T-helper 17 cell (primary cell): ENCODE results near the gene FGFR2. TPM values are rescaled to one million over a fixed set of nuclear protein-coding genes. Genes with fewer than 3 reads are reported as not detected.
A peak's percentile ranks its signal among the peaks of the same experiment; 100 is the strongest.

Experiments used
- ATAC-seq: fragments of 150-1000 bp; cut with Tn5 transposase; 2 replicates; pipeline ENCODE4 v1.10.0; 2021; ENCODE audit warnings: mild to moderate bottlenecking, moderate library complexity
- DNase-seq, 3 donors: peaks; one replicate each; pipeline versions ENCODE4 v3.0.0 to v3.0.0-alpha.2; 2020 to 2021
- H3K9me3 ChIP-seq: one replicate; pipeline ENCODE4 v1.7.0; 2013; ENCODE audit warnings: low read length, mild to moderate bottlenecking; ENCODE audit not compliant: control insufficient read depth, poor library complexity, severe bottlenecking
- H3K27ac Mint-ChIP-seq: one replicate; pipeline ENCODE4 v1.8.0; 2022; ENCODE audit warnings: mild to moderate bottlenecking, moderate library complexity, mixed read lengths
- H3K27me3 Mint-ChIP-seq: one replicate; pipeline ENCODE4 v1.8.0; 2022; ENCODE audit warnings: mixed read lengths
- H3K36me3 Mint-ChIP-seq: one replicate; pipeline ENCODE4 v1.8.0; 2022; ENCODE audit warnings: low read depth, mixed read lengths
- H3K4me1 Mint-ChIP-seq: one replicate; pipeline ENCODE4 v1.8.0; 2022; ENCODE audit warnings: mild to moderate bottlenecking, mixed read lengths
- H3K4me3 Mint-ChIP-seq: one replicate; pipeline ENCODE4 v1.8.0; 2022; ENCODE audit warnings: mild to moderate bottlenecking, moderate library complexity, mixed read lengths
- total RNA-seq, 4 donors: library from RNA in 2 of 4; stranded (reverse) in 2 of 4; gene quantifications; one replicate each; pipeline ENCODE4 v1.2.3 and lab custom pipeline; 2022 to 2026

Gene FGFR2
- total RNA-seq = under 1 TPM; 0.31 to 0.82 TPM
- total RNA-seq (lab: John Stamatoyannopoulos, UW) = 0.23 to 0.58 reads per million in 2 donors

DNA sequence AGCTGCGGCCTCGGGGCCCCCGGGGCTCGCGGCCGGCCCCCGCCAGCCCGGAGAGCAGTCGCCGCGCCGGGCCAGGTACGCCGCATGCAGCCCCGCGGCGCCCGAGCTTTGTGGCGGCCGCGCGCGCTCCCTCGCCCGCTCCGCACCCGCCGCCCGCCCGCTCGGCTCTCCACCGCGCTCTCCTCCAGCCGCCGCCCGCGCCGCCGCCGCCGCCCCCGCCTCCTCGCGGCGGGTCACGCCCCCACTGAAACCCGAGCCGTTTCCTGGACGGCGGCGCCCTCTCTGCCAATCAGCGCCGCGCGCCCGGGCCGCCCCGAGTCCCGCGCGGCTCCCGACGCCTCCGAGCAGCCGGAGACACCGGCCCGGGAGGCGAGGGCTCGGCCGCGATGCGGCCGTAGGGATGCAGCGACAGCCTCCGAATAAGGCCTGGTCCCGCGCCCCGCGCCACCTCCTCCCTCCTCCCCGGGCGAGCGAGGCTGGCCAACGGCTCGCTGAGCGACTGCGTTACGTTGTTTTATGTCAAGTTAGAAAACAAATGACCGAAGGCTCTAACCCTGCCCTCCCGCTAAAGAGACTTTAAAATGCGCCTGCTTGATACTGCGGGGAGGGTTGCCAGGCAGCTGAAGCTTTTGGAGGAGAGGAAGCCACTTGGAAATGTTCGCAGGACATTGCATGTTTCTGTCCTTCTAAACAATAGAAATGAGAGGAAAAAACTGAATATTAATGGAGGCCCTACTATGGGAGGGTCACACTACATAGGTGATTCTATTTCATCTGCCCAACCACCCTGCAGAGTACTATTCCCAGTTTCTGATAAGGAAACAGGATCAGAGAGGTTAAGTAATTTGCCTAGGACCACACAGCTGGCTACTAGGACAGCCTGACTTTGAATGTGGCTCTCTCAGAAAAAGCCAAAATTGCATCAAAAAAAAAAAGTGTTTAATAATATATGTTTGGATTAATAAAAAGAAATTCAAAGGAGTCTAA lies at the start of gene FGFR2:
Gene FGFR2, minus strand, starts transcription at position 182 of the 987 bp plus-strand sequence. CDS start 4,627 bp downstream, outside the sequence.
- peak within 1 kb of the TSS; percentile 50 for H3K4me3 Mint-ChIP-seq
- H3K9me3 ChIP-seq = no peaks in the 10 kb centered on the region
- H3K36me3 Mint-ChIP-seq = no peaks in the 10 kb centered on the region
- no peak within 1 kb of the TSS for H3K27ac Mint-ChIP-seq
- H3K27me3 Mint-ChIP-seq = peaks cover 56% of the 10 kb centered on the region
- peaks cover 5% of the 10 kb centered on the region for H3K4me1 Mint-ChIP-seq
- ATAC-seq (peak; percentile 48), DNase-seq (no peak)

- Mint-ChIP-seq H3K36me3 (peaks cover 2% of the 10 kb centered on the region), H3K27me3 (peaks cover 17% of the 10 kb centered on the region), H3K4me1 (no peaks in the 10 kb centered on the region), H3K4me3 (no peak overlapping the region), H3K27ac (no peak overlapping the region)
- H3K9me3 ChIP-seq = no peaks in the 10 kb centered on the region
- DNase-seq (no peak), ATAC-seq (no peak)
These were observed 49.2 kb upstream of the FGFR2 start for GRCh38 chr10:121647401-121647800.

DNA sequence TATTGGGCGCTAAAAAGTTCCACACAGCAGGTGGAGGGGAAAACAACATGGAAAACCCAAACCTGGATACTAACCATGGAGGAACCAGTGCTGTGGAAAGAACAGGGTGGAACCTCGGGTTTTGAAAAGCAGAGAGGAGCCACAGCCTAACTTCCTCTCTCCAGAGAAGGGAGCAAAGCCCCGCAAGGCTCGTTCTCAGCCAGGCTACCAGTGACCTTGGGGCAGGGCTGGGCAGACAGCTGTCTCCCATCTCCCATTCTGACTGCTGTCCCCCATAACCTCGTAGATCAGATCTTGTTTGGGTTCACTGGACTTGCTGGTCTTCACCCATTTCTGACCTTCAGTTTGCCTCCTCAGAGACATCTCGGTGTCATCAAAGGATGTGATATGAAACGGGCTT lies 47.5 kb upstream of the FGFR2 start:
- no peaks in the 10 kb centered on the region for H3K9me3 ChIP-seq
- Mint-ChIP-seq H3K36me3 (no peaks in the 10 kb centered on the region), H3K4me3 (no peak overlapping the region), H3K4me1 (no peaks in the 10 kb centered on the region), H3K27ac (no peak overlapping the region), H3K27me3 (peaks cover 11% of the 10 kb centered on the region)
- no peak for ATAC-seq
- no peak for DNase-seq

GRCh38 chr10:121644501-121644900 lies 46.3 kb upstream of the FGFR2 start:
- H3K4me3 Mint-ChIP-seq = no peak overlapping the region
- H3K27me3 Mint-ChIP-seq = peaks cover 11% of the 10 kb centered on the region
- ATAC-seq = no peak
- no peak overlapping the region for H3K27ac Mint-ChIP-seq
- H3K9me3 ChIP-seq = no peaks in the 10 kb centered on the region
- no peaks in the 10 kb centered on the region for H3K36me3 Mint-ChIP-seq
- DNase-seq = no peak
- H3K4me1 Mint-ChIP-seq = no peaks in the 10 kb centered on the region

- no peak for ATAC-seq
- Mint-ChIP-seq H3K36me3 (no peaks in the 10 kb centered on the region), H3K4me3 (no peak overlapping the region), H3K4me1 (no peaks in the 10 kb centered on the region), H3K27ac (no peak overlapping the region), H3K27me3 (no peaks in the 10 kb centered on the region)
- H3K9me3 ChIP-seq = no peaks in the 10 kb centered on the region
- no peak for DNase-seq
These were observed 42.0 kb upstream of the FGFR2 start for GRCh38 chr10:121640266-121640665.

GRCh38 chr10:121639416-121639815 lies 41.2 kb upstream of the FGFR2 start:
- H3K36me3 Mint-ChIP-seq = no peaks in the 10 kb centered on the region
- H3K27me3 Mint-ChIP-seq = no peaks in the 10 kb centered on the region
- DNase-seq (no peak), ATAC-seq (no peak)
- no peak overlapping the region for H3K27ac Mint-ChIP-seq
- no peak overlapping the region for H3K4me3 Mint-ChIP-seq
- H3K4me1 Mint-ChIP-seq = no peaks in the 10 kb centered on the region
- H3K9me3 ChIP-seq = no peaks in the 10 kb centered on the region

DNA sequence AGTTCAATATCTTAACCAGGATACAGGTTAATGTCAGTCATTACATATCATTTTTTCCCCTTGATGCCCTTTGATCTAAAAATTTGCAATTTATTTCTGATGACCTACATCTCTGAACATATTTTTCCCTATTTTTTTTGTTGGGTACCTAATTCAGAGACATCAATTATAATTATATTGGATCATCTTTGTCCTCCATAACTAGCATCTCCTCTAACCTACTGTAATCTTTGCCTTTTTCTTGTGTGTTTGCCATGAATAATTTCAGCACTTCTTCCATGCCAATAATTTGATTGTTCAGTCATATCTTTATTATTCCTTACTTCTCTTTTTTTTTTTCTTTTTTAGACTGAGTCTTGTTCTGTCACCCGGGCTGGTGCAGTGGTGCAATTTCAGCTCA lies 39.2 kb upstream of the FGFR2 start:
- H3K36me3 Mint-ChIP-seq = no peaks in the 10 kb centered on the region

DNA sequence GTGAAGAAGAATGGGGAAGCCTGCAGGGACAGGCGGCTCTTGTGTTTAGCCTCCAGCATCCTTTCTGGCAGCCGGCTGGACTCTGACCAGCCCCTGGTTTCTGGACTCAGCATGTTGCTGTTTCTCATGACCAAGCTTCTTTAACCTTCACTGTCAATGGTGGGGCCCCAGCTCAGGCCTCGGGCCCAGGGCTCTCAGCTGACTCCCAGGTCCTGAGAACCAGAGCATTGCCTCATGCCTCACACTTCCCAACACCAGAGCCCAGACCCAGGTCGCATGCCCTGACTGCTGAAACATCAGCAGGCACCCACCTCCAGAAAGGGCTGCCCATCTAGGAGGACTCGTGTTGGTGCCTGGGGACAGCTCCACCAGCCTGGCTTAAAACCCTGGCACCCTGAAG lies 34.8 kb upstream of the FGFR2 start:
- ATAC-seq = no peak
- DNase-seq = no peak
- no peaks in the 10 kb centered on the region for H3K9me3 ChIP-seq
- H3K27ac Mint-ChIP-seq = no peak overlapping the region
- H3K36me3 Mint-ChIP-seq = no peaks in the 10 kb centered on the region
- no peaks in the 10 kb centered on the region for H3K4me1 Mint-ChIP-seq
- peaks cover 1% of the 10 kb centered on the region for H3K27me3 Mint-ChIP-seq
- H3K4me3 Mint-ChIP-seq = no peak overlapping the region

More for the DNA sequence above, 39.2 kb upstream of the FGFR2 start:
- H3K27me3 Mint-ChIP-seq = no peaks in the 10 kb centered on the region
- no peaks in the 10 kb centered on the region for H3K9me3 ChIP-seq
- H3K4me3 Mint-ChIP-seq = no peak overlapping the region
- H3K27ac Mint-ChIP-seq = no peak overlapping the region
- DNase-seq (no peak), ATAC-seq (no peak)
- H3K4me1 Mint-ChIP-seq = no peaks in the 10 kb centered on the region

DNA sequence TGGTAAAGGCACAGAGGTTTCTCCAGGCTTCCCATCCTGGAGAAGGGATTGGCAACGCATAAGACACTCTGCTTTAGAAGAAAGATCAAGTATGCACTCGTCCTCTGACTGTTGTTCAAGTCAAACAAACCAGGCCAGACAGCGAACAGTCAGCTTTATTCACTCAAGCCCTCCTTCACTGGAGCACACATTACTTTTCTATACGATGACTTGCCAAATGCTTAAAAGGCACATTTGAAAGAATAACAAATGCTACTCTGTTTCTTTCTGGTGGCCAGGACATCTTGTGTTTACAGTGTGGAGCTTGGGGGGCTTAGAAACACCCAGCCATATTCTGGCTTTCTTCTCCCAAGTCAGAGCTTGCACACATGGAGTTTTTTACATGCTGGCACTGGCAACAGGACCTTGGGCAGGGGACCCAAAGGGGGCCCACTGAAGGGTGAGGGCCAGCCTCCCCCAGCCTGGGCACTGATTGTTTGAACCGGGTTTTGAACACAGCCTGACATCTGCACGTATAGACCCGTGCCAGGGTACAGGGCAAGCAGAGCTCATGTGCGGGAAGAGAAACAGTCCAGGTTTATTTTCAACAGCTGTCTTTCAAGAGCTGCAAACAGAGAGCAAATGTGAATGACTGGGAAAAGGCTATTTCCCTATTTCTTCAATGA lies 33.3 kb upstream of the FGFR2 start:
- Mint-ChIP-seq H3K4me1 (peaks cover 2% of the 10 kb centered on the region), H3K27ac (no peak overlapping the region), H3K27me3 (peaks cover 10% of the 10 kb centered on the region)

DNA sequence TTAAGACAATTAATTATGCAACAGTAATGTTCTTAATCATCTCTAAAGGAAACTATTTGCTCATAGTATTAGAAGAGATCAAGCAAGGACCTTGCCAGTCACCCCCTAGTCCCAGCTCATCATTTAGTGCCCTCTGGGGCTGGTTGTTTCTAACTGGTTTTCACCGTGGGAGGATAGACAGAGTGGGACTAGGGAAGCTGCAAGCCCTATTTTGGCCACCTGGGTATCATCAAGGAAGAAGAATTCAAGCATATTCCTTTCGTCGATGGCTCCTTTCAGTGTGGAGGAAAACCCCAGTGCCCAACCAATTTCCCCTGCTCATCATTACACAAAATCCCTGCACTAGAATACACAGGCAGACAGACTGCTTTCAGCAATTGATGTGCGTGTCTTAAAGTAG lies 30.6 kb upstream of the FGFR2 start:
- no peak for DNase-seq
- ATAC-seq = no peak
- H3K36me3 Mint-ChIP-seq = no peaks in the 10 kb centered on the region
- peaks cover 10% of the 10 kb centered on the region for H3K27me3 Mint-ChIP-seq
- no peak overlapping the region for H3K4me3 Mint-ChIP-seq
- no peak overlapping the region for H3K27ac Mint-ChIP-seq
- H3K4me1 Mint-ChIP-seq = peaks cover 2% of the 10 kb centered on the region
- no peaks in the 10 kb centered on the region for H3K9me3 ChIP-seq

More for the DNA sequence above, 33.3 kb upstream of the FGFR2 start:
- no peaks in the 10 kb centered on the region for H3K9me3 ChIP-seq
- no peak overlapping the region for H3K4me3 Mint-ChIP-seq
- no peak for DNase-seq
- ATAC-seq = no peak
- no peaks in the 10 kb centered on the region for H3K36me3 Mint-ChIP-seq

DNA sequence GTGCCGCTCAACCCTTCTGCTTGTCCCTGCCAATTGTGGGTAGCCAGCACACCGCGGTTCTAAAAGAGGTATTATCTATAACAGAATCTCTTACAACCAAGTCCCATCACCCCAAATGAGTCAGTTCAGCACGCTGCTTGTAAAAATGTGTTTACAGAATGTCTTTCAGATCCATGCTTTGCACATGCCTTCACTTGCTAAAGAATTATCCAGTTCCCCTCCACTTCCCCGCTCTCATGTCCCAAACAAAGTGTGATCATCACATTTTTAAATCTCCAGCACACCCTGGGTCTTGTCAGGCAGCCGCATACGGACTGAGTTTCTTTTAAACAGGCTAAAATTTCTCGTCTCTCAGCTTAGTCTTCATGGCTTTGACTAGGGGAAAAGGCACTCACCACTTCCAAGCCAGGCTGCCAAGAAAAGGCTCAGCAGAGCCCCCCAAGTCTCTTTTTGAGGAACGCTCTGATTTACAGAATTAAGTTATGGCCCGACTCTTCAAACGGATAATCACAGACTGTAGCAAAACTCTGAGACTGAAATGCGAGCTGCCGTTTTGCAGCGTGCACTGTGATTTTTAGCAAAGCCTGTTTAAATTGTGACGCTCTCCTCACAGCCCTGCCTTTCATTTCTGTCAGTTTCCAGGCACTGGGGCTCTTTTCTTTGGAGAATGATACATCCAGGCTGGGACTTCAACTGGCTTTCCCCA lies 29.8 kb upstream of the FGFR2 start:
- DNase-seq (no peak), ATAC-seq (no peak)
- Mint-ChIP-seq H3K4me1 (peaks cover 2% of the 10 kb centered on the region), H3K27ac (no peak overlapping the region), H3K27me3 (peaks cover 10% of the 10 kb centered on the region), H3K36me3 (no peaks in the 10 kb centered on the region), H3K4me3 (no peak overlapping the region)
- no peaks in the 10 kb centered on the region for H3K9me3 ChIP-seq

DNA sequence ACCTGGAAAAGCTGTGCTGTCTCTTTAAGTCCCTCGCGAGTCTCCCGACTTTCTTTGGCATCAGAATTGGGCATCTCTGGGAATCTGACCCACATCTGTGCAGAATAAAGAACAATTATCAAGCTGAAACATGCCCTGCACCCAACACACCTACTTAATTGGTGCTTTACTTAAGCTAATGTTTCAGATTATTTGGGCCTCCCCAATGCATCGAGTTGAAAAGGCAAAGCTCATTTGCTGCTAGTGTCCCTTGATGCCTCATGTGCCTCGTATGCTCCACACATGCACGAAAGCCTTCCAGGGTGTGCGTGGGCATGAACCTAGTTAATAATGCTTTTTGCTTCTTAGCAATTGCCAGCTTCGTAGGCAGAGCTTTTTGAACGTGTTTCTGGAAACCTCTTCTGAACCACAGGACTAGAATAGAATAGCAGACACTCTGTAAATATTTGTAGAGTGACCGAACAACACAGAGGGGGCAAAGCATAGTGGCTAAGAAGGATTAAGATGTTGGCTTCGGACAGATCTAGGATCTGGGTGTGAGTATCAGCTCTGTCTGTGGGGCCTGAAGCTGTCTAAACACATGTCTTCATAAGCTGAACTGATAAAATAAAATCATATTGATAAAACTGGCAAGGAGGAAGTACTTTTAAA lies 26.7 kb upstream of the FGFR2 start:
- Mint-ChIP-seq H3K4me1 (peaks cover 2% of the 10 kb centered on the region), H3K27ac (no peak overlapping the region), H3K27me3 (peaks cover 10% of the 10 kb centered on the region), H3K4me3 (no peak overlapping the region), H3K36me3 (no peaks in the 10 kb centered on the region)
- ATAC-seq (no peak), DNase-seq (no peak)
- H3K9me3 ChIP-seq = no peaks in the 10 kb centered on the region

- Mint-ChIP-seq H3K27ac (no peak overlapping the region), H3K4me3 (no peak overlapping the region), H3K36me3 (no peaks in the 10 kb centered on the region), H3K27me3 (peaks cover 15% of the 10 kb centered on the region), H3K4me1 (no peaks in the 10 kb centered on the region)
- no peaks in the 10 kb centered on the region for H3K9me3 ChIP-seq
- DNase-seq = no peak
- no peak for ATAC-seq
These were observed 20.7 kb upstream of the FGFR2 start for GRCh38 chr10:121618906-121619305.
